OCI-M2 (cell line): ENCODE results near the gene FTO.

Experiments
- DNase-seq: peaks from one replicate; lab custom pipeline; 2025; ENCODE audit not compliant: unreplicated experiment; lab: John Stamatoyannopoulos, UW

Gene FTO

DNA sequence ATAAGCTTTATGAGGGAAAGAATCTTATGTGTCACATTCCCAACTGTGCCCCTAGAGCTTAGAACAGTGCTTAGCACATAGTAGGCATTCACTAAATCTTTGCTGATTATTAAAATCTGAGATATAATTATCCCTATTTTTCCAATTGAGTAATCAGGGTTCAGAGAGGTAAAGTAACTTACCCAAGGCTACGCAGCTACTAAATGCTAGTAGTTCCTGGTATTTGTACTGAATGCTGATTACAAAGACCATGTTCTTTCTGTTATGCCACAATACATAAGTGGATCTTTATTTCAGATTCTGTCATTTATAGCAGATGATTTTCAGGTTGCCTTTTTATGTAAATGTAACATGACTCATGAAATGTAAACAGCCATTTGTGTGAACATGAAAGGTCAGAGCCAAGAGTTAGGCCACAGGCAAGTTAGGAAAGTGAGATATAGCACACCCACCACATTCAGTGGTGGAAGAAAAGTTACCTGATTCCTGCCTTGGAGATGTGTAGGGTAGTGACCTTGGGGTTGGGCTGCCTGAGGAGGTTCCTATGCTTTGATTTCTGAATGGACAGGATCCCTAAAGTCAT is 77.2 kb downstream of the FTO start:
- no peak for DNase-seq

DNA sequence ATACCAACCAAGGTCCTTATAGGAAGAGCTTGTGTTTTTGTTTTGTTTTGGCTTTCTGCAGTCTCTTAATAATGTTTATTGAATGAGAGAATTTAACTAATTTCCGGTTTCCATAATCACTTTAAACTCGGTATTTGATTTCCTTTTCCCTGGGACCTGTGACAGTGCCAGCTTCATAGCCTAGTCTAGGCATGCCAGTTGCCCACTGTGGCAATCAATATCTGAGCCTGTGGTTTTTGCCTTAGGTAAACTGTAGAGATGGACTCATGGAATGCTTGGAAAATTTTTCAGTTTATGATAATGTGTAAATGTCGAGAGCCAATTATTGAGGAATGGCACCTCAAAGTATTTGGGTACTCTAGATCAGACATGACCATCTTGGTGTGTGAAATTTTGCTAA is 78.2 kb downstream of the FTO start:
- DNase-seq = no peak

DNA sequence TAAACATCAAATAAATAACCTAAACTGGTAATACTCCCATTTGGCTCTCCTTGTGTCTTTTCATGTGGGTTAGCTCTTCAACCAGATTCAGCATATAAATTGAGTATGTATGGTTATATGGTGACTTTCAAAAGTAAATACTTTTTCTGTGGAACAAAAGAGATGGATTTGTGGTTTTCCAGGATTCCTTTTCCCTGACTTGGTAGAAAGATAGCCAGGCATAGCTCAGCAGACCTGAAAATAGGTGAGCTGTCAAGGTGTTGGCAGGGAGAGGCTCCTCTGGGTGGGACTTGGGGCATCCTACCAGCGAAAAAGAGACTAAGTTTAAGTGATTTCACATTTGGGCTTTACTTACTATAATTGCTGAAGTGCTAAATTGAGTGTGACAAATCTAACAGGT is 80.3 kb downstream of the FTO start:
- DNase-seq = no peak

DNA sequence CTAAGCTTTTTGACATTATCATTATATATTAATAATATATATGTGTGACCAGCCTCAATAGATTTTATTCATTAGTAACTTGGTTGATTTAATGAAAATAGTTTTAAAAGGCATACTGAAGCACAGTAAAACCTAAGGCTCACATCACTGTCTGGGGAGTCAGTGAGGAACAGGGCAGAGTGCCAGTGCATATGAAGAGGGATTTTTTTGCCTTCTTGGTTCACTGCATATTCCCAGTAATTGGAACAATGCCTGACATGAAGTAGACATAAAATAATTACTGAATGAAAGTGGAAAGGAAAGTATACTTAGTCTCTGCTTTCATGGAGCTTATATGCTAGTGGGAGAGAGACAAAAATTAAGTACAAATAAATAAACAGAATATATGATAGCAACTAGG is 81.1 kb downstream of the FTO start:
- no peak for DNase-seq

DNA sequence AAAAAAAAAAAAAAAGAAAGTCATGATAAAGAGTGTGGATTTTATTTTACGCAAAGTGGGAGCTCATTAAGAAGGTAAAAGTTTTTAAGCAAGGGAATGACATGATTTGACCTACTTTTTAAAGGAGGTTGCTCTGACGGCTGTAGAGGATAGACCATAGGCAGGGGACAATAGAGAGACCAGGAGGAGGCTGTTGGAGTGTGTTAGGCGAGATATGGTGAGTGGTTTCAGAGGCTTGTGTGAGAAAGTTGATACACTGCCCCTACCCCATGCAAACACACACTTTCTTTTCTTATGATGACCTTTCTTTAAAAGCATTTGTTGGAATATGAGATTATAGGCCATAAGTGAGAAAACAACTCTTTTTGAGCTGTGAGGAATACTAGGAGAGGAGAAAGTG is 82.0 kb downstream of the FTO start:
- DNase-seq = no peak

DNA sequence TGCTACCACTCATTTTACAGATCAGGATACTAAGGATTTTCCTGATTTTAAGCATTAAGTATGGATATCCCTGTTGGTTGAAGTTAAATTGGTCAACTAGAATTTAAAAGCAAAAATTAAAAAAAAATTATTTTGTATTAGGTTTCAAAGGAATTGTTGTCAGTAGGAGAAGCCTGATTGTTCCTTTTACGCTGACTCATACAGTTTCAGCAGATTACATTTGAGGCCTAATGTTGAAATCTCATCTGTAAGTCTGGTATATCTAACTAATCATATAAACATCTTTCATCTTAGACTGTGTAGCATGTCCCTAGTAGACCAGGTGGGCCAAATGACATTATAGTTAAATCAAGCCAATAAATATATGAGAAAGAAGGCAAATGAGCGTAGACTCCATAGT is 83.5 kb downstream of the FTO start:
- no peak for DNase-seq

DNA sequence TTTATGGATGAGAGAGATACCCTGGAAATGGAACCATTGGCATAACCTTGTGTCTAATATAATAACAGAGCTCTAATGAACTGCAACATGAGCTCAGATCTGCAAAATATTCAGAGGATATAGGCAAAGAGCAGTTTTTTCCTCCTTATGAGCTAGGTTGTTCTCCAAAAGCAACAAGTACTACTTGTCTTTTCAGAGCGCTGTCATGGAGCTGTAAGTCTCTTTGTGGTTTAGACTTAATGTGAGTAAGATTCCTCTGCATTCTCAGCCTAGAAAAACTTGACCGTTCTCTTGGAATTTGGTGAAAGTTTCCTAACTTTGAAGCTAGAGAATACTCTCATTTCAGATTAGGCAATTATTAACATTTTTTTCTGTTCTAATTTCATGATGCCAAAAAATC is 85.2 kb downstream of the FTO start:
- no peak for DNase-seq

DNA sequence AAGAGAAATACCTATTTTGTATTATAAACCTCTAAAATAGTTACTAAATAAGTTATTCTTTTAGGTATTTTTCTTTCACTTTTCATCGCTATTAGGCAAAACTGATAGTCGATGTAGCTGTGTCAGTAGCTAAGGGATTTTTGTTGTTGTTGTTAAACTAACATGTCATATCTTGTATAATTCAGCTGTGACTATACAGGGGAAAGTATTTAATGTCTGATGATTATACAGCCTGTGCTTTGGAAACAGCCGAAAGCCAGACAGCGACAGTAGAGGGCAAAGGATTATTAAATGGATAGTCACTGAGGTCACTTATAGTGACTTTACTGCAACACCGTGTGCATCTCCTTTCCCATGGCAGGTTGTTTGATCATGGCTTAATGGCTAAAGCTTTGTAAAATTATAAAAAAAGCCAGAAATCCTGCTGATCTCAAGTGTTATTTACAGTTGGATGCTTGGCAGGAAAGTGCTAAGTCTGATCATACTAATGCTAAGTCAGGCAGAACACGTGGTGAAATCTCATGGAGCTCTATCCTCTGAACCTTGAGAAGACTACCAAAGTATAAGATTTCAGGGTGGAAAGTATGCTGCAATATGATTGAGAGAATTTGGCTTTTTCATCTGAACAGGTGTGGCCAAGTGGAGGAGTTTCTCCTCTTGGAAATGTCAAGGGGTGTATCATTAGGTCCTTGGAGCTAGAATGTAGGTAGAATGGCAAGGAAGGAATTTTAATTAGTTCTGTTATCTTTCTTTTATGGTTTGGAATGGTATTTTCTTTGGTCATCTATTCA is 88.4 kb downstream of the FTO start:
- DNase-seq = no peak

DNA sequence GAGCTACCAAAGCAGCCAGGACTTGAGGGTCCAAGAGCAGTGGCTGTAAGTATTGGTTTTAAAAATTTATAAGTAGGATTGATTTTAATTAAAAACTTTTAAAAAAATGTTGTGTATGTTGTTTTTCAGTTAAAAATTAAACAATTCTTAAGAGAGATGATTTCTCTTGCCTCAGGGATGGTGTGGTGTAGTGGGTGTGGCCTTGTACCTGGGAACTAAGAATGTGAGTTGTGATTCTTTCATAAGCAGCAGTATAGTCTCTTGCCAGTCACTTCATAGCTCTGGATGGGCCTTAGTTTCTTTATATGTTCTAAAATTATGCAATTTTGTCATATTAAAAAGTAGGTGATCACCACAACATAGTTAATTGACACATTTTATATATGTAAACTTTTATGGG is 99.5 kb downstream of the FTO start:
- no peak for DNase-seq

DNA sequence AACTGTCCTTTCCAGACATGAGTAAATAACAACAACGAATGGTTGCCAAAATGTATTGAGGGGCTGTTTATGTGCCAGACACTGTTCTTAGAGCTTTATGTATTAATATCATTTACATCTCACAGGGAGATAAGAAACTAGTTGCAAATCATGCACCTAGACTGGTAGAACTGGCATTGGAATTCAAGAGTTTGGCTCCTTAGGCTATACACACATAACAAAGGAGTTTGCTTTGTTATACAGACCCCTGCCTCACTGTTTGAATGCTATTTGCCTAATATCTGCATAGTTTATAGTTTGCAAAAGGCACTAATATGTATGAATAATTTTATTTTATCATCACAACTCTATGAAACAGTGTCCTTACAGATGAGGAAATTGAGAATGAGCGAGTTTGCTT is 100.0 kb downstream of the FTO start:
- no peak for DNase-seq

DNA sequence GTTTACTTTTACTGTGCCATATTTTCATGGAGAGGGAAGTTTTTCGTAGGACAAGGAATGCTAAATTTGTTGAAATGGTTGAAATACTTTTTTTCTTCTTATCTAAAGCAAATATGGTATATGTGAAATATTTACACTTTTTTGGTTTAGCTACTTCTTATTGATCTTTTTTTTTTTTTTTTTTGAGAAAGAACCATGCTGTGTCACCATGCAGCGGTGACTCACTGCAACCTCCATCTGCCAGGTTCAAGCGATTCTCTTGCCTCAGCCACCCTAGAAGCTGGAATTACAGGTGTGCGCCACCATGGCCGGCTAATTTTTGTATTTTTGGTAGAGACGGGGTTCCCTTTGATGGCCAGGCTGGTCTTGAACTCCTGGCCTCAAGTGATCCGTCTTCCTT is 100.5 kb downstream of the FTO start:
- no peak for DNase-seq

DNA sequence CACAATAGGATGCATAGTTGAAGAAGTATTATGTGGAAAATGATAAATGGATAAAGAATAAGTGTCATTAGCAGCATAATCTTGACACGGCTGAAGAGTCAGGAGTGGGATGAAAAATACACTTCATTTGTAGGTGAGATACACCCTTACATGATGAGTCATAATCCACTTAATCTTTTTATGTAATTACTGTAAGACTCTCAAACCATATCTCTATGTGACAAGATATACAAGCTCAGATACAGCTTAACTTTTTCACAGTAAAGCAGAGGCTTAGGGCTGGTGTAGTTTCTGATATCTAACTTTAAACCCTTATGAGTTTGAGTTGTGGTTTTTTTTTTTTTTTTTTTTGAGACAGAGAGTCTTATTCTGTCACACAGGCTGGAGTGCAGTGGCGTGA is 101.2 kb downstream of the FTO start:
- no peak for DNase-seq

DNA sequence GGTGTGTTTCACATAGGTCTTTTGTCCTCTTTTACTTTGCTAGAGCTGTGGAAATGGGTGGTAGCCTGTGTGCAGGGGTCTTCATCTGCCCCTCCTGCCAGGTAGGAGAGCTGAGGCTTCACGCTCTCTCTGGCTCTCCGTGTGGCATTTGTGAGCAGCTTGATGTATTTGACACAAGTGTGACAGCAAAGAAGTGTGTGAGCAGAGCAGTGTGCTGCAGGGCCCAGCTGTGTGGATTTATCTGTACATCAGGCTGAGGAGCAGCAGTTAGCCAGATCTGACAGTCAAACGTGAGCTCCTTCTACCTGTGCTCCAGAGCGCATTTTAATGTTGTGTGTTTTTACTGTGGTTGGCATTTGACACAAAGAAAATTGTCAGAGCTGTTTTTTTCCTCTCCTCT is 101.8 kb downstream of the FTO start:
- DNase-seq = no peak

DNA sequence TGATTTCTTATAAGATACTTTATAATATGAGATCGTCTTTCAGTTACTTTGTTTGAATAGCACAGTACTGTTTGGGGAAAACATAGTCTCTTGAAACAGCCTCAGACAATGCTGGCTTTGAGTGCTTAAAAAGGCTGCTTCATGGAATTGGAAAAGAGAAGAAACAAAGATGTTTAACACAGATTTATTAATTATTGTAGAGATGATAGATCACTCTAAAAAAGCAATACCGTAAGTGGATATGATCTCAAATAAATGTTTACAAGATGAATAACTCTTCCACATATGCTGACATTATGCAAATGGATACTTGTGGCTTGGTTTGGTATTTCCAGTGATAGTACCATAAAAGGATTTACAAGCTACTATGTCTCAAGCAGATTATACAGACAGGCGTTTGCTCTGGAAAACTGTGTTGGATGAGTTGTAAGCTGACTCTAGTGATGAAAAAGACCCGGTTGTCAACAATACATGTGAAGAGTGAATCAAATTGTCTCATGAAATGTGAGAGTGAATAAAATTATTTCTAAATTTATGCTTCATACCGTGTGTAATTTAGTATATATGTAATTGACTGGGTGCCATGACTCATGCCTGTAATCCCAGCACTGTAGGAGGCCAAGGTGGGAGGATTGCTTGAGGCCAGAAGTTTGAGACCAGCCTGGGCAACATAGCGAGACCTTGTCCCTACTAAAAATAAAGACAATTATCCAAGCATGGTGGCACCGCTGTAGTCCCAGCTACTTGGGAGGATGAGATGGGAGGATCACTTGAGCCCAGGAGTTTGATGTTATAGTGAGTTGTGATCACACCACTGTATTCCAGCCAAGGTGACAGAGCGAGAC is 105.4 kb downstream of the FTO start:
- DNase-seq = no peak

DNA sequence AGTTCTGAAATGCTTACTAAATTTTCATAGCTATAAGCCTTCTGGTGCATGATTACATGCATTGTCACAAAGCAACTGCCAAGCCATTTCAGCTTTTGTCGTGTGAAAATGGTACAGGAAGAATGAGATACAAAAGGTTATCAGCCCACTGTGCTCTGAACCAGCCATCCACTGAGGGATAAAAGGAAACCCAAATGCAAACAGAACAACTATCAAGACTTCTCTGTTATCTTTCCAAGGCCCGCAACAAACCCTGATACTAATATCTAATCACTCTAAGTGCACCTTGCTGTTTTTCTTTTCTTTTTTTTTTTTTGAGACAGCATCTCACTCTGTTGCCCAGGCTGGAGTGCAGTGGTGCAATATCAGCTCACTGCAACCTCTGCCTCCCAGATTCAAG is 109.0 kb downstream of the FTO start:
- DNase-seq = no peak

DNA sequence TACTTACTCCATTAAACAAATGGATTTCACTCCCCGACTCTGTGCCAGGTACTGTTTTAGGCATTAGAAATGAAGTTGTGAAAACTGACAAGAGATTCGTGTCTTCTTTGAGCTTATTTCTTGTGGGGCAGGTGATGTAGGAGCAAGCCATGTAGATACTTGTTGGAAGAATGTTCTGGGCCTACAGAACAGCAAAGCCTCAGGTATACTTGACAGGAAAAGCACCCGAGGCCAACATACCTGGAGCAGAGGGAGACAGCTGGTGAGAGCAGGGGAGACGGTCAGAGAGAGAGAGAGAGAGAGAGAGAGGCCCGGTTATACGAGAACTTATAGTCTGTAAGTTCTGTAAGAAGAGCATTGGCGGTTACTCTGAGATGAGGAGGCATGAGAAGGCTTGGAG is 110.8 kb downstream of the FTO start:
- no peak for DNase-seq

DNA sequence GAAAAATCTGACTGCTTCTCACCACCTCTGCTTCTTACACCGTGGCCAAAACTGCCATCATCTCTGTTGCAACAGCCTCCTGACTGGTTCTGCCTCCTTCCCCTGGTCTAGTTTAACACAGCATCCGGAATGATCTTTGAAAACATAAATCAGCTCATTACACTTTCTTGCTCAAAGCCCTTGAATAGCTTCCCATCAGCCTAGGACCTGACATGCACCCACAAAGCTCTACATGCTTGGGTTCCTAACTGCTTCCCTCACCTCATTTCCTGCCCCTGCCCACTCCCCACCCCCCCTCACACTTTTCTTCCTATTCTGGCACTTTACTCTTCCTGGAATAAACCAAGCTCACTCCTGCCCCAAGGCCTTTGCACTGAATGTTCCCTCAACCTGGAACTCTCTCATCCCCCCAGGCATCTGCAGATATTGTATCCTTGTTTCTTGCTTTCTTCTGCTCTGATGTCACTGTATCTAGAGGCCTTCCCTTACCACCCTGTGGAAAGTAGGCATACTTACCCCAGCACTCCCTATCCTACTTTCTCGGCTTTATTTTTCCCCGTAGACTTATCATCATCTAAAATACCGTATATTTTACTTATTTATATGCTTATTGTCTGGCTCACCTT is 112.4 kb downstream of the FTO start:
- DNase-seq = no peak

DNA sequence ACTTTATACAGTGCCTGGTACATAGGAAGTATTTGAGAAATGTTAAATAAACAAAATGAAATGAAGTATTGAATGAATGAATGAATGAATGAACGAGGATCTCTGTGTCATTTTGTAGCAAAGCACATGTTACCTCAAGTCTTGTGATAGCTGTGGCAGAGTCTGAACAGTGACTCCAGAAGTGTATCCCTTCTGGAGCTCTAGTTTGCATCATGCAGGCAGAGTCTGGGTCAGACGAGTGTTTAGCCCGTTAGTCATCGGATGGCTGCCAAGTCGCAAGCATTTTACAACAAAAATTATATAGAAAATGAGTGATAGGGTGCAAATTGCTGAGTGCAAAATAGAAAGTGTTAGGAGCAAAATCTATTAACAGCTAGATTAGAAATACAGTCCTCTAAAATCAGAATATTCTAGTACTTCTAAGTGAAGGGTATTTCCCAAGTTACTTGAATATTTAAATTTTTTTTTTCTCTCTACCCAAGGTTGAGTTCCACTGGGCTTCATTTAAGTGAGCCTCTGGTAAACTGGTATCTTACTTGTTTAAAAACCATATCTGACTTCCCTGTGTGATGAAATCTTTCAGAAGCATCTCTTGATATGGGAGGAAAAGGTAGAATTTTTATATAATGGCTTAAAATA is 113.3 kb downstream of the FTO start:
- DNase-seq = no peak

DNA sequence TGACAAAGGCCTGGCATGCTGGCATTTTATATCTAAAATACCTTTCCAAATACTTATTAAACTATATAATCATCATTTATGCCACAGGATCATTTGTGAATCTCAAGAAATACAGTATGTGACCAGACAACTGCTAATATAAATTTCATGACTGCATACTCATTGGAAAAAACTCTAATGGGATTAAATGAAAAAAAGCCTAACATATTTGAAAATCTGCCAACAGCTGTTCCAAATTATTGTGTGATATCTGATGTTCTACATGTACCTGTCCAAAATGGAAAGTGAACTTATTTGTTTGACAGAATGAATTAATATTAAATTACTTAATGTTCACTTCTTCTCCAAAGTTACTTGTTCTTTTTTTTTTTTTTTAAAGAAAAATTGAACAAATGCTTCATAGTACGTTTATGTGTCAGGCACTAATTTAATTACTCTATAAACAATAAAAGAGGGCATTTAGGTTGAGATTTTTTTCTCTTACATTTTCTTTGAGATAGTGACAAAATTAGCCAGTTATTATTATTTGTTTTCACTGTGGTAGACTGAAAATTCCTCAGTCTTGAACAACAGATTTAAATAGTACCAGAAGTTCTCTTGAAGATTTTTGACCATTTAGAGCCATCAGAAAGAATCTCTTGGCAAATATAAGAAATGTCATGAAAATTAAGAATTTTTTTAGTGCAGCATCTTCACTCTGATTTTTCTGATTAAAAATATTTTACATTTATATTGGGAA is 114.0 kb downstream of the FTO start:
- DNase-seq = no peak

DNA sequence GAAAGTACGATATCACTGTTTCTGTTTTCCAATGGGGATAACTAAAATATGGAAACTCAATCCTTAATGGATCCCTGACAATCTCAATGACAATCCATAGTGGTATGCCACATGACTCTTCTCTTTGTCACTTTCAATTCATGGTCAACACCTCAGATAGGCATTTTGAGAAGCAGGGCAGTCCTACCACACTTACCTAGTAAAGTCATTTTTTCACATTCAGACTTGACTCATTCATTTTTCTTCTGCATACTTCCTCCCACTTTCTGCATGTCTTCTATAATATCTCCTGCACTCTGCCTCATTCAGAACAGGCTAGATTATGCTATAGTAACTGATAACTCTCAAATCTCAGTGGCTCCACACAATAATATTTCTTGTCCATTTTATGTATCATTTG is 117.5 kb downstream of the FTO start:
- no peak for DNase-seq
